RPMI8226 (cell line): ENCODE measurements around the gene CCKAR.
"Not testable (repeated sequence)": the region's sequence is repeated elsewhere in the genome, so short reads cannot be mapped to it uniquely, and the experiment has no call there.

Source experiments
- DNase-seq: peaks from one replicate; pipeline ENCODE4 v3.0.0-alpha.2; 2015

Gene CCKAR, protein sequence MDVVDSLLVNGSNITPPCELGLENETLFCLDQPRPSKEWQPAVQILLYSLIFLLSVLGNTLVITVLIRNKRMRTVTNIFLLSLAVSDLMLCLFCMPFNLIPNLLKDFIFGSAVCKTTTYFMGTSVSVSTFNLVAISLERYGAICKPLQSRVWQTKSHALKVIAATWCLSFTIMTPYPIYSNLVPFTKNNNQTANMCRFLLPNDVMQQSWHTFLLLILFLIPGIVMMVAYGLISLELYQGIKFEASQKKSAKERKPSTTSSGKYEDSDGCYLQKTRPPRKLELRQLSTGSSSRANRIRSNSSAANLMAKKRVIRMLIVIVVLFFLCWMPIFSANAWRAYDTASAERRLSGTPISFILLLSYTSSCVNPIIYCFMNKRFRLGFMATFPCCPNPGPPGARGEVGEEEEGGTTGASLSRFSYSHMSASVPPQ

DNA sequence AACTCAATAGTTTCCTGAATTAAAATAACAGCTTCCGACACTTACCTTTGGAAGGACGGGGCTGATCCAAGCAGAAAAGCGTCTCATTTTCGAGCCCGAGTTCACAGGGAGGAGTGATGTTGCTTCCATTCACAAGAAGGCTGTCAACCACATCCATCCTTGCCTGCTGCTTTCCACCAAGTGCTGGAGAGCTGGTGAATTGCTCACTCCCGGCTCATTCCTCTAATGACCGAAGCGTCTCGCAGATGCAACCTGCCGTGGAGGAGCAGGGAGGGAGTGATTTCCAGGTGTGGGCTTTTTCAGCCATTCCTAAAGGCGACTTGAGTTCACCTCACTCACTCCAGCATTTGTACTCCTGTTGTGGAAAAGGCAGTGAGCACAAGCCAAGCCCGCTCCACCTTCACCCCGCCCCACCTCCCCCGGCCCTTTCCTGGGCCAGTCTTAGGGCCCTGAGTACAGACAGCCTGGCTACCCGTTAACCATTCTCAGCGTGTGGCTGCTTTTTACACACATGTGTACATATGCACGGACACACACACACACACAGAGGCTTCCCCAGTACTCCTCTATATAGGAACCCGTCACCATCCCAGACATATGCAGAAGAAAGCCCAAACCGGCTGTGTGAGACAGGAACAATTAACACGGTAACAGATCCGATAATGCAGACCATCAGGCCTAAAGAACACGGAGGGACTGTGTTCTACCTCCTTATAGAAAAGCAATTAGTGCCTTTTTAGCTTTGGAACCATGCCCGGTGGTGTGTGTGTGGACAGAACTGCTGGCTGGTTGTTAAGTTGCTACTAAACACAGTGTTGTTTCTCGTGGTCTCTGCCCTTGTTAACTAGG is at the start of gene CCKAR:
Gene CCKAR, minus strand, starts transcription at position 374 of the 849 bp plus-strand sequence. Its CDS starts 217 bp downstream, at position 157.
- no peak for DNase-seq

DNA sequence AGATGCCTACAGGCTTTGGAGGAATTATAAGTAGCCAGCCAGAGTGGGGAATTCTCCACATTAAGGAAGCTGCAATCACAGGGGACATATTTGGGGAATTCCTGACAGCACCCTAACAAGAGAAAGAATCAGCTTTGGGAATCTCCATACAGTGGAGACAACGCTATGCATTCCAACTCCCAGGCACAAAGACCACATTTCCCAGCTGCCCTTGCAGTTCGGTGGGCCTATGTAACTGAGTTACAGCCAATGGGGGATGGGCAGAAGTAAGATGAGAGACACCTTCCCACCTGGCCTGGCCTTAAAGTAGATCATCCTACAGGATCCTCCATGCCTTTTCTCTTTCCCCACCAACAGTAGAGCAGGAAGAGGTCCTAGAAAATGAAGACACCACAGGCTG is 43.4 kb upstream of the CCKAR start:
- DNase-seq = no peak

- no peak for DNase-seq
These were observed 41.3 kb upstream of the CCKAR start for GRCh38 chr4:26531491-26532116.

- DNase-seq = no peak
These were observed 39.8 kb upstream of the CCKAR start for GRCh38 chr4:26530099-26530498.

- no peak for DNase-seq
These were observed 39.2 kb upstream of the CCKAR start for GRCh38 chr4:26529479-26529878.

- DNase-seq = no peak
These were observed 35.5 kb upstream of the CCKAR start for GRCh38 chr4:26525771-26526150.

- DNase-seq = no peak
These were observed 35.0 kb upstream of the CCKAR start for GRCh38 chr4:26525136-26525770.

DNA sequence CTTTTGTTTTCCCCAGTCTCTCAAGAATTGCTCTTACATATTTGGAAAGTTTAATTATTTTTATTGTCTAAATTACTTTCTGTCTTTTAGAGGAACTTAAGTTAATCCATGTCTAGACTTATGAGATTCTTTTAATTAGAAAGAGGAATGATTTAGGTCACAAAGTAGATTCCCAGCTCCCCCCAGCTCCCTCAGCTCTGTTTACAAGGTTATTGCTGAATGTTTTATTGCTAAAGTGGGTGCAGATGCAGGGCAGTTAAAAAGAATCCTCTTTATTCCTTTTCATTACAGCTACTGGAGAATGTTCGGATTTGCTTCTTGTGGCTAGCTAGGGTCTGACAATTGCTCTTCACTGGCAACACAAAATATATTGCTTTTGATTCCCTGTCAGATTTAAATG is 33.7 kb upstream of the CCKAR start:
- DNase-seq = no peak

DNA sequence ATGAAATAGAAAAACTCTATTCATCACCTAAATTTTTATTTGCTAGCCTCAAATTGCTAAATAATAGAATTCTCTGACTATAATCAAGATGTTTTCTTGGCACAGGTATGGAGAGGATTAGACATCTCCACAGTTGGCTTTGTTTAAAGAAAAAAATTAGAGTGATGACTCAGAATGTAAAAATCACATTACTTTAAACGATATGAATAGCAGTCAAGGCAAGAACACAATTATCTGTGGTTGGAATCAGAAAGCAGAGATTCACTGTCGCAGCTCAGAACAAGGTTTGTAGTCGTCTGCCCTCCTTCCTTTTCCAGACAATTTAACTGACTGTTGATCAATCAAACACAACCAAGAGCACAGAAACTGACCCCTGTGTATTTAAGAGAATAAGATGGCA is 32.2 kb upstream of the CCKAR start:
- DNase-seq = no peak

DNA sequence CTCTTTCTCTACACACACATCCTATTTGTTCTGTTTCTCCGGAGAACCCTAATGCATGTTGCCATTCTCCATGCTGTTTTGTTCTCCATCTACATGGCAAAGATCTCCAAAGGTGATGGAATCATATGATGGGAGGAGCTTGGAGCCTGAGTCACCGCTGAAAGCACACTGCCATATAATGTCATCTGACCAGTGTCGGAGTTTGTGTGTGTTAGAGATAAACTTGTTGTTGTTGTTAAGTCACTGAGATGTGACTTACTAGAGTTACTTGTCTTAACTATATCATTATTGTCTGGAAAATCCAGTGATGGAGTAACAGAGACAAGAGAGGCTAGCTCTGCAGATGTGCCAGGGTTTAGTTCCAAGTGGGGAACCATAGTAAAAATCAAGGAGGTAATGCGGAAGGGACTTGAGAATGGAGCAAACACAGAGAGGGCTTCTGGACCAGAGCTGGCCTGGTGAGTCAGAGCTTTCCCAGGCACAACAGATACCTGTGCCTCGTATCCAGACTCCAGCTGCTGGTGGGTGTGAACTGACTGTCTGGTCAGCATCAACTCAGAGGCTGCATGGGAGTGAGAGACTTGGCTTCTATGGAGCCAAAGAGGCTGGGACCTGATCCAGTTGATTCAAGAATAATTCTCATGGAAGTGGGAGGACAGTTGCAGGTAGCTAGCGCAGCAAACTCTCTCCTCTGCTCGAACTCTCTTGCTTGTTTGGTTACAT is 30.6 kb upstream of the CCKAR start:
- no peak for DNase-seq

- no peak for DNase-seq
These were observed 25.7 kb upstream of the CCKAR start for GRCh38 chr4:26515936-26516335.

DNA sequence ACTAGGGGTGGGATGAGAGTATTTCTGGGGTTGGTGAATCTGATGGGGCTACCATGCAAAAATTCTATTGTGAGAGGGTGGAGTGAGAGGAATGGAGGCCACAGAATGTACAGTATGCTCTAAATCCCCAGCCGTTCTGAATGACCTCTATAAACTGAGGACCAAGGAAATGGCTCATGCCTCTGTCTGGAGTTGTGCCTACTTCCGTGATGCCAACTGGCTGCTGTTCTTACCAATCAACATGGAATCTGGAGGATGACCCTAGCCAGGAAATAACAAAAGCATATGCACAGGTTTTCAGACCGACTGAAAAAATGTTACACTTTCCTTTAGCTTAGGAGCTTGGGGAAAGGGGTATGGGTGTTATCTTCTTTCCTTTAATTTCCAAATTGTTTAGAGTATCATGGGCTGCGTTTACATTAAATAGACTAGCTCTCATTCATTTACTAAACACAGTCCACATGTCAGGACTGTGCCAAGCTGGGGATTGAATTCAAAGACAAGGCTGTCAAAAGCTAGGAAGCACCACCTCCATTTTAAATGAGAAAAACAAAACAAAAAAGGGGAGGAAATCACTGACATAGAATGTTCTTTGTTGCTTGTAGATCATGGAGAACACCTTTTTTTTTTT is 20.2 kb upstream of the CCKAR start:
- no peak for DNase-seq

- no peak for DNase-seq
These were observed 19.5 kb upstream of the CCKAR start for GRCh38 chr4:26509681-26510333.

- no peak for DNase-seq
These were observed 17.0 kb upstream of the CCKAR start for GRCh38 chr4:26507286-26507685.

- DNase-seq = no peak
These were observed 13.6 kb upstream of the CCKAR start for GRCh38 chr4:26503844-26504243.

DNA sequence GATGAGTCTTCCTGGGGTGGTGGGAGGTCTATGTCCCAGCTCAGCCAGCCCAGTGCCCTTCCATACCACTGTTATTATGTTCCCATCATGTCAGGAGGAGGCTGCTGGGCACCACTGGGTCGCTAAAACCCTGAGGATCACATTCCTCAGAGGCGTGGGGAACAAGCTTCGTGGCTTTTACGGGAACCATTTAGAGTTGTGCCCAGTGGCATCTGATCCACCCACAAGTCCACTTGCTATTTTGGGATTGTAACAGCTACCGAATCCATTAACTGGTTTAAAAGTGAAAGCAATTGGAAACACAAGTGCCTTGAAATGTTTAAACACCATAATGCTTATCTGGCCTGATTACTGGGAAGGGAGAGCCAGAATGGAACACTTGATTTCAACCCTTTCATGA is 13.1 kb upstream of the CCKAR start:
- DNase-seq = no peak

DNA sequence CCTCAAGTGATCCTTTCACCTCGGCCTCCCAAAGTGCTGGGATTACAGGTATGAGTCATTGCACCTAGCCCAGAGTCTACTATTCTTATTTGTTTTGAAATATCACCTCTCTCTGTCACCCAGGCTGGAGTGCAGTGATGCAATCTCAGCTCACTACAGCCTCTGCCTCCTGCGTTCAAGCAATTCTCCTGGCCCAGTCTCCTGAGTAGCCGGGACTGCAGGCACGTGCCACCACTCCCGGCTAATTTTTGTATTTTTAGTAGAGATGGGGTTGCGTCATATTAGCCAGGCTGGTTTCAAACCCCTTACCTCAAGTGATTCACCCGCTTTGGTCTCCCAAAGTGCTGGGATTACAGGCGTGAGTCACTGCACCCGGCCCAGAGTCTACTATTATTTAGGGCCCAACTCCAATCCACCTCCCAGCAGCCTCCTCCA is 10.3 kb upstream of the CCKAR start:
- not testable (repeated sequence) for DNase-seq

GRCh38 chr4:26496207-26496783 is 6.0 kb upstream of the CCKAR start:
- no peak for DNase-seq

GRCh38 chr4:26493461-26493860 is 3.2 kb upstream of the CCKAR start:
- DNase-seq = no peak

DNA sequence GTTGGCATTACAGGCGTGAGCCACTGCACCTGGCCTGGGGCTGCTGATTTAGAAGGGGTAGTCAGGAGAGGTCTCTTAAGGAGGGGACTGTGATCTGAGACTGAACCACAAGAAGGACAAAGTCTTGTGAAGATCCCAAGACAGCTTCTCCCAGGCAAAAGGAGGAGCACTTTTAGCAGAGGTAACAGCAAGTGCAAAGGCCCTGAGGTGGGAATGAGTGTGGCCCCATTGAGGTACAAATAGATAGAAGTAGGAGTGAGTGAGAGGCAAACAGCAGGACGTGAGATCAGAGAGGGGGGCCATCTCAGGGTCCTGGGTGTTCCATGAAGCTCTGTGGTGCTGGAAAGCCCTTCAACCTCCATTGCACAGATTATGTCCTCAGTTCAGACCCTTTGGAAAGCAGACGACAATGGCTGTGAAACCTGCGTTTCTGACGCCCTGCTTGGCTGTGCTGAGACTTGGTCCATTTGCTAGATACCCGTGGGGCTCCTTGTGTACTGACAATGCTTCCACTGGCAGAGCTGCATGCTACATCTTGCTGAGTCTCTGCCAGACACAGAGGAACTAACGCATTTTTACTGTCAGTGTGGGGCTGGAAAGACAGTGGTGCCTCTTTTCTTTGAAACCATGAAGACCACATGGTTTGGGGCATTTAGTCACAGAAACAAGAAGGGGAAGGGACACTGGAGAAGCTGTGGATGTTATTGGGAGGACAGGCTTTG is 1.3 kb upstream of the CCKAR start:
- DNase-seq = no peak
